ENCODE measurements around the gene GLT1D1. TPM values are rescaled to one million over a fixed set of nuclear protein-coding genes. Genes with fewer than 3 reads are reported as not detected.

GLT1D1 gene
- total and polyA plus RNA-seq, 2 experiments from 2014 or later = 1.4 to 4.4 TPM

GRCh38 chr12:128914908-128915563 lies 61.8 kb downstream of the GLT1D1 start:
- no peak for ATAC-seq
- no peaks in the 10 kb centered on the region for H3K27me3 Mint-ChIP-seq (ENCODE audit: insufficient read depth, low read depth, poor library complexity)
- no peaks in the 10 kb centered on the region for H3K4me1 Mint-ChIP-seq
- H3K36me3 Mint-ChIP-seq (ENCODE audit: low read depth) = peaks cover 10% of the 10 kb centered on the region
- peaks cover 77% of the 10 kb centered on the region for H3K9me3 Mint-ChIP-seq
- no peak overlapping the region for H3K4me3 Mint-ChIP-seq
- H3K27ac Mint-ChIP-seq = no peak overlapping the region
- Histone ChIP-seq H3F3A (replicated peaks; ENCODE audit: low read depth) (no peaks in the 10 kb centered on the region), H3K4me2 (no peak overlapping the region), H4K20me1 (replicated peaks; ENCODE audit: insufficient read depth) (no peaks in the 10 kb centered on the region), H3K79me2 (replicated peaks; ENCODE audit: insufficient read depth) (no peaks in the 10 kb centered on the region), H3K4me1 (ENCODE audit: insufficient read depth) (no peaks in the 10 kb centered on the region), H3K4me3 (no peak overlapping the region), H3K27me3 (ENCODE audit: insufficient read depth) (no peaks in the 10 kb centered on the region), H3K27ac (ENCODE audit: low read depth) (no peak overlapping the region), H3K9me2 (ENCODE audit: insufficient read depth) (no peaks in the 10 kb centered on the region), H3K36me3 (ENCODE audit: insufficient read depth) (0 out of 2 replicates have a peak, but pooled peaks cover 2% of the 10 kb centered on the region), H2AFZ (no peak overlapping the region)
- DNase-seq (ENCODE audit: low spot score) = no peak
- TF ChIP-seq POLR2AphosphoS5 (IDR thresholded peaks at IDR 0.05; ENCODE audit: low read depth) = no peak
- no peak for TF ChIP-seq NANOG (IDR thresholded peaks at IDR 0.05; ENCODE audit: borderline replicate concordance)
- no peak for TF ChIP-seq CREB1 (CRISPR knock-in tag; IDR thresholded peaks at IDR 0.05; ENCODE audit: low read depth)
- TF ChIP-seq JUNB (IDR thresholded peaks at IDR 0.05; ENCODE audit: unreplicated experiment) = no peak
- no peak for TF ChIP-seq ETS1 (IDR thresholded peaks at IDR 0.05)

- Mint-ChIP-seq H3K4me1 (no peaks in the 10 kb centered on the region), H3K36me3 (ENCODE audit: low read depth) (peaks cover 7% of the 10 kb centered on the region)
- ATAC-seq = no peak
- no peak for TF ChIP-seq ZNF331 (CRISPR knock-in tag; IDR thresholded peaks at IDR 0.05; ENCODE audit: low read depth)
- no peak for TF ChIP-seq POLR2AphosphoS5 (IDR thresholded peaks at IDR 0.05; ENCODE audit: low read depth)
- TF ChIP-seq ETS1 (IDR thresholded peaks at IDR 0.05) = no peak
- no peak for TF ChIP-seq ZNF462 (CRISPR knock-in tag; IDR thresholded peaks at IDR 0.05)
- no peak for TF ChIP-seq STAT1 (IDR thresholded peaks at IDR 0.05; ENCODE audit: unreplicated experiment)
- TF ChIP-seq JUNB (IDR thresholded peaks at IDR 0.05; ENCODE audit: unreplicated experiment) = no peak
- TF ChIP-seq CREB1 (CRISPR knock-in tag; IDR thresholded peaks at IDR 0.05; ENCODE audit: low read depth) = no peak
- no peak for TF ChIP-seq EZH2 (IDR thresholded peaks at IDR 0.05; ENCODE audit: low read depth, unreplicated experiment)
- no peak for TF ChIP-seq CTCF (conservative IDR thresholded peaks at IDR 0.05; ENCODE audit: low read depth in 2 of 2)
Observed at GRCh38 chr12:128916425-128916824, 63.1 kb downstream of the GLT1D1 start.

More at GRCh38 chr12:128916425-128916824, 63.1 kb downstream of the GLT1D1 start:
- Histone ChIP-seq H3K36me3 (ENCODE audit: insufficient read depth) (0 out of 2 replicates have a peak, but pooled peaks cover 4% of the 10 kb centered on the region), H2AFZ (no peak overlapping the region), H3K4me1 (ENCODE audit: insufficient read depth) (no peaks in the 10 kb centered on the region), H3K79me2 (replicated peaks; ENCODE audit: insufficient read depth) (no peaks in the 10 kb centered on the region), H3K27me3 (ENCODE audit: insufficient read depth) (no peaks in the 10 kb centered on the region), H4K20me1 (replicated peaks; ENCODE audit: insufficient read depth) (no peaks in the 10 kb centered on the region), H3K9me2 (ENCODE audit: insufficient read depth) (no peaks in the 10 kb centered on the region), H3F3A (replicated peaks; ENCODE audit: low read depth) (no peaks in the 10 kb centered on the region), H3K4me2 (no peak overlapping the region), H3K27ac (ENCODE audit: low read depth) (no peak overlapping the region), H3K4me3 (no peak overlapping the region)
- peaks cover 77% of the 10 kb centered on the region for H3K9me3 Mint-ChIP-seq
- H3K27ac Mint-ChIP-seq = no peak overlapping the region
- H3K27me3 Mint-ChIP-seq (ENCODE audit: insufficient read depth, low read depth, poor library complexity) = no peaks in the 10 kb centered on the region
- H3K4me3 Mint-ChIP-seq = no peak overlapping the region
- DNase-seq (ENCODE audit: low spot score) = no peak
